Measurements from ENCODE around the gene BCL7C. TPM values are rescaled to one million over a fixed set of nuclear protein-coding genes. Genes with fewer than 3 reads are reported as not detected.

BCL7C gene
- total and polyA plus RNA-seq, 2 donors from 2014 or later, result 40.0 to 77.9 TPM

GRCh38 chr16:30876867-30877266 is 17.0 kb downstream of the BCL7C start:
- Histone ChIP-seq H3K36me3 (ENCODE audit: control insufficient read depth in 2 of 3, insufficient read depth in 3 of 3, low read length in 3 of 3) (no peaks in the 10 kb centered on the region), H3K4me1 (ENCODE audit: control insufficient read depth in 2 of 3, insufficient read depth in 2 of 3, low read depth in 1 of 3, low read length in 3 of 3) (peaks cover 4 to 19% (median 12%) of the 10 kb centered on the region in 3 donors), H3K9me3 (ENCODE audit: control insufficient read depth in 2 of 3, insufficient read depth in 1 of 3, low read length in 3 of 3) (no peaks in the 10 kb centered on the region), H3K9ac (ENCODE audit: low read length in 3 of 3) (peak overlapping the region in 2 of 3 donors; percentile 50 to 94), H3K27ac (ENCODE audit: low read depth in 2 of 2, low read length in 2 of 2) (peak overlapping the region; percentile 82 to 95), H3K27me3 (ENCODE audit: control insufficient read depth, insufficient read depth, low read length) (no peaks in the 10 kb centered on the region), H3K4me3 (ENCODE audit: low read length in 3 of 3) (peak overlapping the region in 2 of 3 donors; percentile 89 to 95)
- intact Hi-C loops (cut with DNase I), result no loop called here
- FAIRE-seq (no peak), DNase-seq (peak in 4 of 5 donors; percentile 23 to 60 (median 26))
- TF ChIP-seq CTCF (IDR thresholded peaks at IDR 0.05; ENCODE audit: borderline replicate concordance, extremely low read depth, insufficient read depth), result no peak

- Histone ChIP-seq H3K36me3 (ENCODE audit: control insufficient read depth in 2 of 3, insufficient read depth in 3 of 3, low read length in 3 of 3) (no peaks in the 10 kb centered on the region), H3K27me3 (ENCODE audit: control insufficient read depth, insufficient read depth, low read length) (no peaks in the 10 kb centered on the region), H3K4me1 (ENCODE audit: control insufficient read depth in 2 of 3, insufficient read depth in 2 of 3, low read depth in 1 of 3, low read length in 3 of 3) (peaks cover 4 to 14% (median 12%) of the 10 kb centered on the region in 3 donors), H3K27ac (ENCODE audit: low read depth in 2 of 2, low read length in 2 of 2) (peak overlapping the region; percentile 82 to 95), H3K4me3 (ENCODE audit: low read length in 3 of 3) (peak overlapping the region; percentile 88 to 95 (median 89)), H3K9me3 (ENCODE audit: control insufficient read depth in 2 of 3, insufficient read depth in 1 of 3, low read length in 3 of 3) (no peaks in the 10 kb centered on the region), H3K9ac (ENCODE audit: low read length in 3 of 3) (peak overlapping the region; percentile 50 to 94 (median 80))
- no peak for TF ChIP-seq CTCF (IDR thresholded peaks at IDR 0.05; ENCODE audit: borderline replicate concordance, extremely low read depth, insufficient read depth)
- DNase-seq, result peak in 3 of 5 donors; percentile 38 to 65 (median 49)
- intact Hi-C loops (cut with DNase I), result no loop called here
- no peak for FAIRE-seq
Observed at GRCh38 chr16:30875871-30876801, 17.7 kb downstream of the BCL7C start.

GRCh38 chr16:30874821-30875717 is 18.8 kb downstream of the BCL7C start:
- peaks cover 4 to 14% (median 12%) of the 10 kb centered on the region in 3 donors for H3K4me1 ChIP-seq (ENCODE audit: control insufficient read depth in 2 of 3, insufficient read depth in 2 of 3, low read depth in 1 of 3, low read length in 3 of 3)
- no peak for FAIRE-seq
- H3K9ac ChIP-seq (ENCODE audit: low read length in 3 of 3), result peak overlapping the region; percentile 41 to 94 (median 80)
- H3K9me3 ChIP-seq (ENCODE audit: control insufficient read depth in 2 of 3, insufficient read depth in 1 of 3, low read length in 3 of 3), result no peaks in the 10 kb centered on the region
- peak overlapping the region; percentile 82 to 95 for H3K27ac ChIP-seq (ENCODE audit: low read depth in 2 of 2, low read length in 2 of 2)
- peak; percentile 93 to 97 (median 96) for DNase-seq
- H3K36me3 ChIP-seq (ENCODE audit: control insufficient read depth in 2 of 3, insufficient read depth in 3 of 3, low read length in 3 of 3), result no peaks in the 10 kb centered on the region
- H3K4me3 ChIP-seq (ENCODE audit: low read length in 3 of 3), result peak overlapping the region; percentile 88 to 95 (median 89)
- no peaks in the 10 kb centered on the region for H3K27me3 ChIP-seq (ENCODE audit: control insufficient read depth, insufficient read depth, low read length)
- TF ChIP-seq CTCF (IDR thresholded peaks at IDR 0.05; ENCODE audit: borderline replicate concordance, extremely low read depth, insufficient read depth), result no peak
- intact Hi-C loops (cut with DNase I), result no loop called here
